Raji (cell line): ENCODE results near the gene SLC25A13.

Source experiments
- POLR2A ChIP-seq: IDR thresholded peaks from 2 replicates; pipeline ENCODE4 v1.6.1; 2011; ENCODE audit warnings: low read depth, low read length, control low read depth; ENCODE audit not compliant: insufficient read depth

SLC25A13 gene

DNA sequence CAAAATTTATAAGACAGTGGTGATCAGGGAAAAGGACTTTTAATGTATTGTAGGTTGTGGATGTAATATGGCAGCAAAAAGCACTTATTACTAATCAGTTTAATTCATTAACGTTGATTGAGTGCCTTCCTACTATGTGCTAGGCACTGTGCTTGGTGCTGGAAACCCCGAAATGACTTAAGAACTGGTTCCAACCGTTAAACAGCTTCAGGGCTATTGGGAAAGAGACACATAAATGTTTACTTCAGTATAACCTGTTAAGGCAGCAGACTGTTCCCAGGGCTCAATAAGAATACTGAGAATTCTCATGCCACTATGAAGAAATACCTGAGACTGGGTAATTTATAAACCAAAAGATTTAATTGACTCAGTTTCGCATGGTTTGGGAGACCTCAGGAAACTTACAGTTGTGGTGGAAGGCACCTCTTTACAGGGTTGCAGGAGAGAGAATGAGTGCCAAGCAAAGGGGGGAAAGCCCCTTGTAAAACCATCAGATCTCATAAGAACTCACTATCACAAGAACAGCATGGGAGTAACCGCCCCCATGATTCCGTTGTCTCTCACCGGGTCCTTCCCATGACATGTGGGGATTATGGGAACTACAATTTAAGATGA lies 1.1 kb upstream of the SLC25A13 start:
- no peak for TF ChIP-seq POLR2A

DNA sequence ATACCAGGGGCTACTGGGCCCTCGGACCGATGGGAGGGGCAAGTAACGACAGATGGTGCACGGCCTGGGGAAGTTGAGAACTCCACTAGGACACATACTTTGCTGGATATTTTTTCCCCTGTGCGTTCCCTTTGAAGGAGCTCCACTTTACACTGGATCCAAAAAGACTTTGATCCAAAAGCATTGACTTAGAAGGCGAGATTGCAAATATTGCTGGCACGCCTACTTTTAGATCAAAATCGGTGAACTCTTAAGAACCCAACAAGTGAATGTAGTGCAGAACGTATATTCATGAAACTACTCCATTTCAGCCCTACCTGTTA lies 436 bp upstream of the SLC25A13 start:
- TF ChIP-seq POLR2A = no peak

DNA sequence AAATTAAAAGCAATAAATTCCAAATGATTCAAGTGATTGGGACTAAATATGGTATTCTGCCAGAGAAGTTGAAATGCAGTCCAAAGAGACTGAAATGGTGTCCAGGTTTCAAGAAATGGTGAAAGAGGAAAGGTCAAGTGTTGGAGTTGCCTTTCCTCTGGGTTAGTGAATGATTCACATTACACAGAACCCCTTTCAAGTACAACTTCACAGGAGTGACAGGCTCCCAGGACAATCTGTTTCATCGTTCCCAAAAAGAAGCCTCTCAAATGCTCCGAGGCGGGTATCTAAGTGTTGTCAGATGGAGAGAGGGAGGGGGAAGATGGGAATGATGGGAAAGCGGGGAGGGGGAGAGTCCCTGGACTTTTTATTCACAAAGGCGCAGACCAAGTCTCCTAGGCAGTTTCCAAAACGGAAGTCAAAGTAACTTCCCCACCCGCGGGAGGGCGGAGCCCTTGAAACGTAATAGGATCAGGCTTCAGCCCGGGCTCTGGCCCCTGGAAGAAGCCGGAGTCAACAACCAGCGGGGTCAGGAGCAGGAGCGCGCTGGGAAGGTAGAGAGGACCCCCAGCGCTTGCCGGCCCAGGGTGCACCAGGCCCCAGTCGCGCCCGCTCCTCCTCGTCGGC lies 754 bp downstream of the SLC25A13 start:
- TF ChIP-seq POLR2A = no peak

DNA sequence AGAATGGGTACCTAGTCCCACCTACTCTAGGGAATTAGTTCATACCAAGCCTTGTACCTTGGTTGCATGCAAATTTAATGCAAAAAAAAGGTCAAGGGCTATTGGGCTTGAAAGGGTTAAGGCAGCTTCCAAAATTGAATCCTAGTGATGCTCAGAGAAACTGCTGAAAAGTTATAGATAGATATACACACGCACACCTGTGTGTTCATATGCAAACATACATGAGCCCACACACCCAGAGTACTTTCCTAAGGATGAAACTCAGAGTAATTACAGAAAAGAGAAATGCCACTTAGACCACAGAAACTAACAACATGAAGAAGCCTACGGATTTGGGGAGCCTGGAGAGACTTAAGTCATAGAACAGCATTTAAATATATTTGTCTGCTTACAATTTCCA lies 1.5 kb downstream of the SLC25A13 start:
- no peak for TF ChIP-seq POLR2A

DNA sequence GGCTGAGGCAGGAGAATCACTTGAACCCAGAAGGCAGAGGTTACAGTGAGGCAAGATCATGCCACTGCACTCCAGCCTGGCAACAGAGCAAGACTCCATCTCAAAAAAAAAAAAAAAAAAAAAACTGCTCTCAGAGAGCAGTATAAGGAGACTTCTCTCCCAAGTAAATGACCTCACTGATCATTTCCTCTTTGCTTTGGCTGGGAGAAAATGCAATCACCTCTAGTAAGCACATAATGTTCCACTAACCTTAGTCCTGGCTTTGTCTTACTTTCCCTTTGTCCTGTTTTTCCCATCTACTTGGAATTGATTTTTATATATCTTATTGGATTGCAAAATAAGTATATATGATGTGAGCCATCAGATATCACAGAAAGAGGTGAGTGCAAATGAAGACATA lies 2.5 kb downstream of the SLC25A13 start:
- no peak for TF ChIP-seq POLR2A

DNA sequence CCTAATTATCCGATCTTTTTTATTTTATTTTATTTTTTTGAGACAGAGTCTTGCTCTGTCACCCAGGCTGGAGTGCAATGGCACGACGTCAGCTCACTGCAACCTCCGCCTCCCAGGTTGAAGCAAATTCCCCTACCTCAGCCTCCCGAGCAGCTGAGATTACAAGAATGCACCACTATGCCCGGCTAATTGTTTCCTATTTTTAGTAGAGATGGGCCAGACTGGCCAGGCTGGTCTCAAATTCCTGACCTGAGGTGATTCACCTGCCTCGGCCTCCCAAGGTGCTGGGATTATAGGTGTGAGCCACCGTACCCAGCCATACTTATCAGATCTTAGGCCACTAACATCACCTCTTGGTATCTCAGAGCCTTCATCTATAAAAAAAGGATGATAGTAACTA lies 4.9 kb downstream of the SLC25A13 start:
- no peak for TF ChIP-seq POLR2A

DNA sequence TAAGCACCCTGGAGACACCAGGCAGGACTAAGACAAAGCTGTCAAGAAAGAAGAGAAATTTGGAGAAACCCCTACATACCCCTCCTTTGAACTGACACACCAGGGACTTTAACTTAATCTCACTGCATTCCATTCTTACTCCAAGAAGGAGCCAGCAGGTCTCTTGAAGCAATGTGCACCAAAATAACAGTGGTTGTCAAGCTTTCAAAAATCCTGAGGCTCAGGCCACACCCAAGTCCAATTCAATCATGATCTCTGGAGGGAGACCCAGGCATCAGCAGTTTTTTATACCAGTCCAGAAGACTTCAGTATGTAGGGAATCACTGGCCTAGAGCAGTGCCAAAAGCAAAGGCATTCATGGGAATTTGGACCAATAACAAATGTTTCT lies 6.8 kb downstream of the SLC25A13 start:
- TF ChIP-seq POLR2A = no peak

DNA sequence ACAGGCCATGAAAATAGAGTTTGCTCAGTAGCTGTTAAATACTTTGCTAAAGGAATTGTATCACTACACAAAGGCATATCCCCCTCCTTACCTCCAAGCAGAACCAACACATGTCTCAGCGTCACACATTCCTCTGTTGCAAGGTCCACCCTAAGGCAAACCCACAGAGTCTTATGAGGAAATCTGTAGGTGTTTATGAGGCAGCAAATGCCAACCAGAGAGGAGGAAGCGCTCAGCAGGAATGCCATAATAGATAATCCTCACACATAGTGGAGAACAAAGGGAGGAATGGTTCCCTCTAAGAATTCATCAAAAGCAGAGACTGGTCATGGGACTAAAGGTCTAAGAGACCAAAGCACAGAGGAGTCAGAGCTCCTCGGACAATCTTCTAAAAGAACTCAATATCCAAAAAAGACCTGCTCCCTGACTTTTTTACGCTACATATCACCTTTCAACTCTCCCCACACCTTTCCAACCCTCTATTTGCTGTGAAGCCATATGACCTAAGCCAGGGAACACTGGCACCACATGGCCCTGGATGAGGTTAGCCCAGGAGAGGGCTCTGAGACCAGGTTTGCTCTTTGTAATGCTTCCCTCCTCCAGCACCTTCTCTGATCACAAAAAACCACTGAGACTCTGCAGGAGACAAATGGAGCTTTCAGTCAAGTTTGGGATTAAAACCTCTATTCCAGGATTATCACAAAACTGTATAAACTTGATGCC lies 7.3 kb downstream of the SLC25A13 start:
- TF ChIP-seq POLR2A = no peak

DNA sequence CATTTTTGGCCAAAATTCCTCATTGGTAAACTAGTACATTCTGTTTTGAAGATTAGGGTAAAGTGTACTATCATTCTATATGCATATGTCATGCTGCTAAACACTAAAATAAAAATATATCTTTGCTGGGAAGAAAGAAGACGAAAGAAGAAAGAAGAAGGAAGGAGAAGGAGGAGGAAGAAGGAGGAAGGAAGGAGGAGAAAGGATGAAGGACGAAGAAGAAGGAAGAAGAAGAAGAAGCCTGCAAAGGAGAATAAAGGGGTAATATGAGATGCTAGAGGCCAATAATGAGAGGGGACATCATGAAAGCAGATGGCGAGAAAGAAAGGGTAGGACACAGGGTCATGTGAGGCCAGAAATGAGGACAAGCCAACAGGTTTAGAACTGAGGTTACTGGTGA lies 8.0 kb downstream of the SLC25A13 start:
- TF ChIP-seq POLR2A = no peak

DNA sequence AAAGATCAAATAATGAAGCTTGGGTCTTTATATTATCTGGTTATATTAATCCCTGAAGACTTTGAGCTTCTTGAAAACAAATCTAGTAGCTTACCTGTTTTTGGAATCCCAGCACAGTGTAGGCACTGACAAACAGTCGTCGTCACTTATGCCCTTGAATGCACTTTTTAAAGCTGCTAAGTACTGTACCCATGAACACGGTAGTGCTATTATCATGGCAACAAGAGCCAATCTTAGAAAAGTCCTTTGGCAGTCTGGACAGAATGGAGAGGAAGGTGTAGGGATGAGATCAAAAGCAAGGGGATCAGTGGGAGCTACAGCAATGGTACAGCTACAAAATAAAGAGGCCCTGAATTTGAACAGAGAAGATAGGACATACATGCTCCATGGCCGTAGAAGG lies 9.4 kb downstream of the SLC25A13 start:
- TF ChIP-seq POLR2A = no peak

DNA sequence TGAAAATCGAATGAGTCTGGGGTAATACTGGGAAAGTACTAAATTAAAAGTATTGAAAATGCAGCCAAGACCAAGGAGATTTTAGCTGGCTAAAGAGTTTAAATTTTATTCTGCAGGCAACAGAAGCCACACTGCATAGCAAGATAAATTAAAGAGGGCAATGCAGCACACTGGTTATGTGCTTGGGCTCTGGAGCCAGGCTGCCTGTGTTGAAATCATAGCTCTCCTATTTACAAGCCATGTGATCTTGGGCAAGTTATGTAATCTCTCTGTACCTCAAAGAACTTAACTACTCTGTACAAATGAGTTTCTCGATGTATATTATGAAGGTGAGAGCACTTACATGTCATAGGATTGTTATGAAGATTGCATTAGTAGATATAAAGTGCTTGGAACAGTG lies 9.9 kb downstream of the SLC25A13 start:
- TF ChIP-seq POLR2A = no peak

DNA sequence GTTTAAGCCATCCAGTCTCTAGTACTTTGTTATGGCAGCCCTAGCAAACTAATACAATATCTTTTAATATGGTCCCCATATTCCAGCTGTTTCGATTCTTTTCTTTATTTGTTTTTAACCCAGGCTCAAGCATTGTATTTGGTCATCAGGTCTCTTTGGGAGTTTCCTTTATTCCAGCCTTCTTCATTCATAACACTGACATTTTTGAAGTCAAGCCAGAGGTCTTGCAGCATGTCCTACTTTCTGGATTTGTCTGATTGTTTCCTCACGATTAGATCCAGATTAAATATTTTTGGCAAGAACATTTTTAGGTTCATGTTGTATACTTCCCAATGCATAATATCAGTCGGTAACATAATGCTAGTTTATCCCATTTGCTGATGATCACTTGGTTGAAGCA lies 11.8 kb downstream of the SLC25A13 start:
- no peak for TF ChIP-seq POLR2A

DNA sequence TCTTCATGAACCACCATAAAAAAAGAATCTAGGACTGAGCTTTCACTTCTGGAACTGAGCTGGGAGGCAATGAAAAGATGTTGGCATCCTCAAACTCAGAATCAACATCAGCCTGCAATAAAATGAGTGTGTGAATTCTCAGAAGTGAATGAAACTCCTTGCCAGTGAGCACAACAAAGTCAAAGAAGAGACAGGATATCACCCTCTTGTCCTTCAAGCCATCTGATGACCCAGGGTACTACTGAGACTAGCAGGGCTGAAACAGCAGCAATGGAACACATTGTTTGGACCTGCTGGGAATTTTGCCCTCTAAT lies 13.0 kb downstream of the SLC25A13 start:
- no peak for TF ChIP-seq POLR2A

DNA sequence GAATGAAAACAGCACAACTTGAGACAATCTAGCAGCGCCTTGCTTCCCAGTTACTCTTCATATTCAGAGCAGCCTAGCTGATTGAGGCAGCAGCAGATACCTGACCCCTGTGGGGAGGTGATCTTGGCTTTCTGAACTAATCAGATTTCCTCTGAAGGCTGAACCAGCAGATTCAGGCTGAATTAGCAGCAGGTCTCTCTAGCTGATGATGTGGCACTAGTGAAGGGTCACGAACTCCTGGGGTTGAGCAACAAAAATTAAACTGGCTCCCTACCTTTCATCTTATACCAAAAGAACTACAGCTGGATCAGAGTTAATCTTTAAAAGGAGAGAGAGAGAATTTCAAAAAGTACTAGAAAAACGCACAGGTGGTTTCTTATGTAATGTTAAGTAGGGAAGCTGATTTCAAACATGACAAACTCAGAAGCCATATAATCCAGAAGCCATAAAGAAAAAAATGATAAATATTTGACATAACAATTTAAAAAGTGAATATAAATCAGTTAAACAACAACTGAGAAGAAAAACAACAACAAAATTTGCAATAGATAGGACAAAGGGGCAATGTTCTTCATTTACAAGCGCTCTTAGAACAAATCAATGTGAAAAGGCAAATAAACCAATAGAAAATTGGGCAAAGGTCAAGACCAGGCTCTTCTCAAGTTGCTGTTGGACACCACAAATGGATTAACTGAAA lies 13.5 kb downstream of the SLC25A13 start:
- TF ChIP-seq POLR2A = no peak

DNA sequence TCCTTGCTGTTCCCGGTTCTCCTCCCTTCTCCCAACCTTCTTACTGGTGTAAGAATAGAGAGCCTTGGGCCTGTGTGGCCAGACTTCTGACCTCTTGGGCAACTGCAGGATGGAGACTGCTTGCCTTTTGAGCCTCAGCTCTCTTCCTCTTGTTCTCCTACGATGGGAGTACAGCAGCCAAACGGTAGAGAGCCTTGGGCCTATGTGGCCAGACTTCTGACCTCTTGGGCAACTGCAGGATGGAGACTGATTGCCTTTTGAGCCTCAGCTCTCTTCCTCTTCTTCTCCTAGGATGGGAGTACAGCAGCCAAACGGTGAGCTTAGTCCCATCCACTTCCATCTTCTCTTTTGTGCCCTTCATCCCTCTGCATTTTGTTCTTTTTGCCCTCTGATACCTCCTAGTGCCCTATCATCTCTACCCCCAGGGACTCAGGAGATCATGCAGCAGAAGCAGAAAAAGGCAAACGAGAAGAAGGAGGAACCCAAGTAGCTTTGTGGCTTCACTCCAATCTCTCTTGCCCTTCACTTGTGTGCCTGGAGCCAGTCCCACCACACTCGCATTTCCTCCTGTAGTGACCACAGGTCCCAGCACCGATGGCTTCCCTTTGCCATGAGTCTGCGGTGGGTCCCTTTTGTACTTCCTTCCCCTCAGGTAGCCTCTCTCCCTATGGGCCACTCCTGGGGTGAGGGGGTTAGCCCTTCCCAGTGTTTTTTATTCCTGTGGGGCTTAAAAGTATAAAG lies 15.3 kb downstream of the SLC25A13 start:
- TF ChIP-seq POLR2A = no peak
